CD14-positive monocyte (primary cell): ENCODE data around the gene AP1AR. TPM values are rescaled to one million over a fixed set of nuclear protein-coding genes. Genes with fewer than 3 reads are reported as not detected.

Experiments used
- DNase-seq, 3 donors: peaks; one replicate each; pipeline ENCODE4 v3.0.0-alpha.2; 2011 to 2022
- H2AFZ ChIP-seq: 2 replicates; pipeline ENCODE4 v1.6.0; 2012; ENCODE audit warnings: mild to moderate bottlenecking, low read depth, low read length, inconsistent platforms; ENCODE audit not compliant: insufficient read depth, poor library complexity, severe bottlenecking
- H3K27ac ChIP-seq, 2 donors: 1 replicate in 1 of 2; 2 replicates in 1 of 2; pipeline ENCODE4 v1.5.1; 2012 to 2013; ENCODE audit warnings: low read length in 2 of 2, control low read depth in 1 of 2, inconsistent platforms in 1 of 2, low read depth in 1 of 2, mild to moderate bottlenecking in 1 of 2
- H3K27me3 ChIP-seq, 2 donors: one replicate each; pipeline versions ENCODE4 v1.6.0 to v1.6.1; 2011 to 2013; ENCODE audit warnings: low read length in 2 of 2; ENCODE audit not compliant: control insufficient read depth in 2 of 2, insufficient read depth in 2 of 2
- H3K36me3 ChIP-seq, 2 donors: replicated peaks in 1 of 2; 1 replicate in 1 of 2; 2 replicates in 1 of 2; pipeline versions ENCODE4 v1.5.1 to v1.6.1; 2012 to 2013; ENCODE audit warnings: low read length in 2 of 2, control low read depth in 1 of 2, inconsistent platforms in 1 of 2, mild to moderate bottlenecking in 1 of 2; ENCODE audit not compliant: insufficient read depth in 2 of 2, control insufficient read depth in 1 of 2
- H3K4me1 ChIP-seq, 2 donors: 1 replicate in 1 of 2; 2 replicates in 1 of 2; pipeline versions ENCODE4 v1.5.1 to v1.6.1; 2012 to 2013; ENCODE audit warnings: low read length in 2 of 2, control low read depth in 1 of 2, inconsistent platforms in 1 of 2, mild to moderate bottlenecking in 1 of 2, moderate library complexity in 1 of 2; ENCODE audit not compliant: insufficient read depth in 2 of 2, control insufficient read depth in 1 of 2
- H3K4me2 ChIP-seq: replicated peaks from 2 replicates; pipeline ENCODE3; 2012; ENCODE audit warnings: low read length, moderate library complexity, mild to moderate bottlenecking; ENCODE audit not compliant: poor library complexity, severe bottlenecking; ENCODE audit errors: extremely low read depth
- H3K4me3 ChIP-seq, 3 experiments: fragments of 200-600 bp in 1 of 3; sonication (generic) in 1 of 3; replicated peaks in 1 of 3; 1 replicate in 2 of 3; 2 replicates in 1 of 3; pipeline ENCODE4 v1.5.1; 2011 to 2013; ENCODE audit warnings: low read length in 3 of 3, mild to moderate bottlenecking in 3 of 3, control low read depth in 2 of 3, low read depth in 2 of 3, inconsistent platforms in 1 of 3, moderate library complexity in 1 of 3
- H3K79me2 ChIP-seq: 2 replicates; pipeline ENCODE4 v1.6.0; 2012; ENCODE audit warnings: mild to moderate bottlenecking, control low read depth, inconsistent platforms, low read length, moderate library complexity; ENCODE audit not compliant: insufficient read depth
- H3K9ac ChIP-seq: 2 replicates; pipeline ENCODE4 v1.6.0; 2017; ENCODE audit warnings: low read length, mild to moderate bottlenecking; ENCODE audit not compliant: insufficient read depth, poor library complexity, severe bottlenecking
- H3K9me3 ChIP-seq, 2 donors: replicated peaks in 1 of 2; 1 replicate in 1 of 2; 2 replicates in 1 of 2; pipeline versions ENCODE4 v1.5.1 to v1.6.1; 2012 to 2013; ENCODE audit warnings: low read length in 2 of 2, control low read depth in 1 of 2; ENCODE audit not compliant: control insufficient read depth in 1 of 2, insufficient read depth in 1 of 2
- H4K20me1 ChIP-seq: 2 replicates; pipeline ENCODE4 v1.6.0; 2012; ENCODE audit warnings: mild to moderate bottlenecking, low read length, control low read depth, moderate library complexity; ENCODE audit not compliant: insufficient read depth
- H3K27ac Mint-ChIP-seq, 7 donors: one replicate each; pipeline ENCODE4 v1.8.0; 2020; ENCODE audit warnings: mild to moderate bottlenecking in 7 of 7, mixed read lengths in 7 of 7, moderate library complexity in 6 of 7, inconsistent platforms in 2 of 7
- H3K27me3 Mint-ChIP-seq, 3 donors: one replicate each; pipeline ENCODE4 v1.8.0; 2021 to 2022; ENCODE audit warnings: low read depth in 3 of 3, mild to moderate bottlenecking in 3 of 3, mixed read lengths in 3 of 3, moderate library complexity in 3 of 3, inconsistent platforms in 1 of 3
- H3K36me3 Mint-ChIP-seq, 2 donors: one replicate each; pipeline ENCODE4 v1.8.0; 2020; ENCODE audit warnings: mixed read lengths in 2 of 2, inconsistent platforms in 1 of 2, mild to moderate bottlenecking in 1 of 2
- H3K4me1 Mint-ChIP-seq: one replicate; pipeline ENCODE4 v1.8.0; 2020; ENCODE audit warnings: mild to moderate bottlenecking, mixed read lengths
- H3K4me3 Mint-ChIP-seq, 2 donors: one replicate each; pipeline ENCODE4 v1.8.0; 2020; ENCODE audit warnings: mild to moderate bottlenecking in 2 of 2, mixed read lengths in 2 of 2, moderate library complexity in 1 of 2
- H3K9me3 Mint-ChIP-seq, 7 donors: one replicate each; pipeline ENCODE4 v1.8.0; 2020 to 2022; ENCODE audit warnings: mixed read lengths in 7 of 7, mild to moderate bottlenecking in 6 of 7, moderate library complexity in 6 of 7, inconsistent platforms in 2 of 7
- WGBS: methylation state at CpG from one replicate; pipeline ENCODE4 v1.1.5; 2013; ENCODE audit warnings: missing lambda C conversion rate; ENCODE audit not compliant: insufficient coverage; 5-methylcytosine and 5-hydroxymethylcytosine counted together
- intact Hi-C, 2 donors: fragments of 100-400 bp; cut with micrococcal nuclease; formaldehyde crosslinking; loops; one replicate each; pipeline versions ENCODE4 v1.15.0 to v1.15.1; 2023
- polyA plus RNA-seq, 3 donors: library from polyadenylated mRNA; depleted of rRNA in 1 of 3; unstranded in 2 of 3; stranded (reverse) in 1 of 3; fragments of 300-500 nt in 2 of 3; fragments of >200 nt in 1 of 3; fragmentation: Illumina TruSeq in 2 of 3; gene quantifications; 1 replicate in 2 of 3; 2 replicates in 1 of 3; pipeline ENCODE4 v1.2.3, GENCODE V29; 2012 to 2021
- TF ChIP-seq, protein P1 (sequence below): fragments of 200-600 bp; IDR thresholded peaks from one replicate; pipeline ENCODE4 v1.8.0; 2022; ENCODE audit warnings: antibody characterized with exemption, mild to moderate bottlenecking

The AP1AR gene
- polyA plus RNA-seq, 3 donors, result 6.1 to 15.8 (median 14.6) TPM

DNA sequence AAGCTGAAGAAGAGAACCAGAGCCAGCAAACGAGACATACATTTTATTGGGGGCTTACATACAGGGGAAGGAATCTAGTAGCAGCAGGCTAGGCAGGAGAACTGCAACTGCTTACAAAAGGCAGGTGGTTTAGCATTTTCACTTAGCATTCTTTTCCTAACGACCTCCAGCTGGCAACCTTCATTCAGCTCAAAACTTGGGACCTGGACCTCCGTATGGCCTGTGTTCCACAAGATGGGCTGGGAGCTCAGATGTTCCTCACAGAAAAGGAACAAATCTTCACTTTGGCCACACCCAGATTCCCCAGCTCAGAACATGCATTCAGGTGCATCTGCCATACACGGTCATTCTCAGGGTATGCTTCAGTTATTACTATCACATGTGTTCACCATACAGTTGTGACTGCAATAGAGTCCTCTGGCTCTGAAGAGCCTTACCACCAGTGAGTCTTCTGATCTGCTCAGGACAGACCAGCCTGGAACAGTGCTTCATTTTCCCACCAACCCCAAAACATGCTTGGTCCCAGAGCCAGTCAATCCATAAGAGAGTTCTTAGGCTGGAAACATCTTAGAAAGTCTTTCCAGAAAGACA lies 29.6 kb upstream of the AP1AR start:
- DNase-seq, result no peak
- no peaks in the 10 kb centered on the region for H3K36me3 ChIP-seq
- intact Hi-C loops, result no loop called here
- H3K9me3 ChIP-seq, result no peaks in the 10 kb centered on the region
- H2AFZ ChIP-seq, result no peak overlapping the region
- TF ChIP-seq, protein P1, sequence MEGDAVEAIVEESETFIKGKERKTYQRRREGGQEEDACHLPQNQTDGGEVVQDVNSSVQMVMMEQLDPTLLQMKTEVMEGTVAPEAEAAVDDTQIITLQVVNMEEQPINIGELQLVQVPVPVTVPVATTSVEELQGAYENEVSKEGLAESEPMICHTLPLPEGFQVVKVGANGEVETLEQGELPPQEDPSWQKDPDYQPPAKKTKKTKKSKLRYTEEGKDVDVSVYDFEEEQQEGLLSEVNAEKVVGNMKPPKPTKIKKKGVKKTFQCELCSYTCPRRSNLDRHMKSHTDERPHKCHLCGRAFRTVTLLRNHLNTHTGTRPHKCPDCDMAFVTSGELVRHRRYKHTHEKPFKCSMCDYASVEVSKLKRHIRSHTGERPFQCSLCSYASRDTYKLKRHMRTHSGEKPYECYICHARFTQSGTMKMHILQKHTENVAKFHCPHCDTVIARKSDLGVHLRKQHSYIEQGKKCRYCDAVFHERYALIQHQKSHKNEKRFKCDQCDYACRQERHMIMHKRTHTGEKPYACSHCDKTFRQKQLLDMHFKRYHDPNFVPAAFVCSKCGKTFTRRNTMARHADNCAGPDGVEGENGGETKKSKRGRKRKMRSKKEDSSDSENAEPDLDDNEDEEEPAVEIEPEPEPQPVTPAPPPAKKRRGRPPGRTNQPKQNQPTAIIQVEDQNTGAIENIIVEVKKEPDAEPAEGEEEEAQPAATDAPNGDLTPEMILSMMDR, result no peak
- H3K4me1 ChIP-seq, result peaks cover 2 to 8% of the 10 kb centered on the region in 2 donors
- Mint-ChIP-seq H3K9me3 (peaks cover 0 to 6% (median 0%) of the 10 kb centered on the region in 7 donors), H3K27ac (peak overlapping the region in 1 of 7 donors; percentile 38), H3K36me3 (no peaks in the 10 kb centered on the region), H3K4me3 (no peak overlapping the region), H3K4me1 (peaks cover 14% of the 10 kb centered on the region), H3K27me3 (peaks cover 0 to 2% (median 0%) of the 10 kb centered on the region in 3 donors)
- WGBS, result 95% methylated on average over 4 of the region's 4 CpGs
- no peak overlapping the region for H3K27ac ChIP-seq
- H3K4me3 ChIP-seq, result no peak overlapping the region
- H3K79me2 ChIP-seq, result no peaks in the 10 kb centered on the region
- no peak overlapping the region for H3K9ac ChIP-seq
- H3K27me3 ChIP-seq, result no peaks in the 10 kb centered on the region
- no peak overlapping the region for H3K4me2 ChIP-seq
- no peaks in the 10 kb centered on the region for H4K20me1 ChIP-seq

DNA sequence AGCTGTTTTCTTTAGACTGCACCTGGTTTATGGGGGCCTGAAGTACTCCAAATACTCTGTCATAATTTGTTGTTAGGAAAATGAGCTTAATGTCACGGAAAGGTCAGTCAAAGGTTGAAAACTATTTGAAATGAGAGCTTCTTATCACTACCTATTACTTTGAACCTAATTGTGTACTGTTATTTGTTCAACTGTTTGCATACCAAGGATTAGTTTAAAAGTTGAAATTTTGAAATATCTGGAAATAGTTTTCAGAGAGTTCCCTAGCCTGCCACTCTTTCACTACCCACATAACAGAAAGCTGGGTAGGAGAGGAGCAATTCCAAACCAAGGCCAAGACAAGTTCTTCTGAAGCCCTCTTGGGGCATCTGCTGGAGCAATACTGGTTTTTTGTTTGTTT lies 28.0 kb upstream of the AP1AR start:
- Histone ChIP-seq H3K27ac (no peak overlapping the region), H3K27me3 (no peaks in the 10 kb centered on the region), H2AFZ (no peak overlapping the region), H4K20me1 (no peaks in the 10 kb centered on the region), H3K9ac (no peak overlapping the region), H3K4me1 (peaks cover 2 to 9% of the 10 kb centered on the region in 2 donors), H3K4me2 (no peak overlapping the region), H3K9me3 (no peaks in the 10 kb centered on the region), H3K79me2 (no peaks in the 10 kb centered on the region), H3K36me3 (no peaks in the 10 kb centered on the region), H3K4me3 (no peak overlapping the region)
- no peak for DNase-seq
- Mint-ChIP-seq H3K27me3 (peaks cover 0 to 2% (median 0%) of the 10 kb centered on the region in 3 donors), H3K27ac (no peak overlapping the region), H3K4me3 (no peak overlapping the region), H3K9me3 (peaks cover 0 to 6% (median 0%) of the 10 kb centered on the region in 7 donors), H3K4me1 (peaks cover 14% of the 10 kb centered on the region), H3K36me3 (no peaks in the 10 kb centered on the region)
- TF ChIP-seq, protein P1, result no peak
- intact Hi-C loops, result no loop called here
- WGBS, result no CpG with 5 or more reads among the region's 1 CpG
